ENCODE measurements around the gene CAMK1D. TPM values are rescaled to one million over a fixed set of nuclear protein-coding genes. Genes with fewer than 3 reads are reported as not detected.

Gene CAMK1D
- total and polyA plus RNA-seq, 2 of the 8 experiments (the other 6 are each of a cell fraction or from before 2014, with no cell fraction given) = 3.5 to 10.6 TPM

DNA sequence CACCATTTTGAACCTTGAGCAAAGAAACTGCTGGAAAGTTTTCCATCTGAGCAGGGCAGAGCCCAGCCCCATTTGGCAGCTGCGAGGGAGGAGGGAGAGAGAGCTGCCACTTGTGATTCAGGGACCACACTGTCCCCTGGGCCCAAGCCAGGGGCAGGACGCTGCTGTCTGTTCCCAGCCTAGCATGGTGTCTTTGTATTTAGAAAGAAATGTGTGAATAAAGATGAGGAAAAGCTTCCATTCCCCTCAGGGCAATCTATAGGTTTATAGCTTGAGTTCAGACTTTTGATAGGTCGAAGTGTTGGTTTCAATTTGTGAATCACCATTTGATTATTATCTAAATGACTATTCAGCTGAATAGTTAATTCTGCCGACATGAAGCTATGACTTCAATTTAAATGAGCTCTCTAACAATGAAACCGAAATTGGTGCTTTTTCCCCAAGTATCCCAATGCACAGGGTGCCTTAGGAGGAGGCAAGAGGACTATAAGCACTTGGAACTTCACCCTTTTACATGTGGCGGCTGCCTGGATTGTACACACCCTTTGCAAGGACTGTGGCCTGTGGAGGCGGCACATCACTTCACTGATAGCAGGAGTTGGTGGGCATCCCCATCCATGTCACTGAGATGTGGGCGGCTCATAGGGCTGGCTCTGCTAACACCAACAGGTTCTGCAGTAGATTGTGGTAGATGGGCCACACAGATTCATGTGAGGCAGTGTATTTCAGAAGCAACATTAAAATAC lies 428.7 kb downstream of the CAMK1D start:
- Histone ChIP-seq H3K4ac (replicated peaks; ENCODE audit: insufficient read length, low read depth, low read length) (no peak overlapping the region), H3K9me3 (ENCODE audit: insufficient read depth in 2 of 2, low read depth in 1 of 2, low read length in 1 of 2) (no peaks in the 10 kb centered on the region), H2BK12ac (ENCODE audit: low read depth, low read length) (no peak overlapping the region), H3K27ac (ENCODE audit: low read depth, low read length) (no peak overlapping the region; the same call in 1 of the 2 replicates), H2AK5ac (ENCODE audit: low read depth, low read length) (no peak overlapping the region), H4K5ac (ENCODE audit: insufficient read length, low read depth, low read length) (no peak overlapping the region), H3K36me3 (ENCODE audit: control insufficient read depth in 2 of 4, insufficient read depth in 4 of 4, low read length in 3 of 4) (no peaks in the 10 kb centered on the region), H3K56ac (replicated peaks; ENCODE audit: insufficient read length, low read depth, low read length) (no peak overlapping the region), H3K4me1 (replicated peaks in 1 of 4; ENCODE audit: control insufficient read depth in 3 of 4, insufficient read depth in 4 of 4, low read length in 3 of 4) (peaks cover 0 to 7% (median 3%) of the 10 kb centered on the region in 4 experiments; a peak in 5 of 7 replicates), H4K20me1 (replicated peaks in 1 of 2; ENCODE audit: control insufficient read depth in 1 of 2, insufficient read depth in 2 of 2, low read length in 2 of 2) (no peaks in the 10 kb centered on the region), H3K18ac (ENCODE audit: extremely low read depth, low read length) (no peak overlapping the region), H3K23ac (ENCODE audit: insufficient read length) (no peak overlapping the region), H3K4me3 (ENCODE audit: extremely low read depth in 1 of 4, insufficient read depth in 2 of 4, low read depth in 3 of 4, low read length in 4 of 4) (no peak overlapping the region), H3K9ac (replicated peaks in 1 of 4; ENCODE audit: extremely low read depth in 1 of 4, low read depth in 3 of 4, low read length in 3 of 4) (no peak overlapping the region), H3K4me2 (ENCODE audit: insufficient read depth in 1 of 2, low read depth in 2 of 2, low read length in 2 of 2) (no peak overlapping the region), H3K23me2 (ENCODE audit: low read depth, low read length) (no peaks in the 10 kb centered on the region; the same call in 1 of the 2 replicates), H3K79me1 (ENCODE audit: low read depth, low read length) (no peaks in the 10 kb centered on the region), H3K27me3 (replicated peaks in 1 of 4; ENCODE audit: control insufficient read depth in 3 of 4, extremely low read depth in 1 of 4, insufficient read depth in 3 of 4, low read length in 3 of 4) (no peaks in the 10 kb centered on the region), H2BK120ac (replicated peaks; ENCODE audit: low read depth, low read length) (no peak overlapping the region), H2BK15ac (ENCODE audit: low read length) (no peak overlapping the region), H4K8ac (ENCODE audit: extremely low read depth, insufficient read depth, low read length) (no peak overlapping the region), H2BK20ac (ENCODE audit: low read length) (no peak overlapping the region), H3K14ac (ENCODE audit: insufficient read length) (no peak overlapping the region), H2AFZ (ENCODE audit: low read length) (no peak overlapping the region), H2BK5ac (ENCODE audit: low read depth, low read length) (no peak overlapping the region), H3K79me2 (ENCODE audit: control insufficient read depth in 1 of 2, insufficient read depth in 2 of 2, low read length in 2 of 2) (no peaks in the 10 kb centered on the region), H4K91ac (replicated peaks; ENCODE audit: insufficient read length, low read length) (no peak overlapping the region)
- WGBS, 2 experiments (ENCODE audit: extremely low coverage in 1 of 2, insufficient coverage in 1 of 2, insufficient read length in 1 of 2, insufficient replicate concordance in 2 of 2, low coverage in 1 of 2, low lambda C conversion rate in 2 of 2, missing lambda C conversion rate in 1 of 2) = 89% methylated on average over 8 of the region's 8 CpGs; no CpG with 5 or more reads in 1 of the 2 experiments
- ChIA-PET POLR2A (ENCODE audit: partially characterized antibody) (no interaction called here), CTCF (ENCODE audit: partially characterized antibody) (interaction anchor here (0.9 kb wide), 1 partner anchor 124 kb away, joined by 4 read pairs; no protein-coding TSS in a partner anchor)
- no peak for FAIRE-seq
- no peak for DNase-seq (ENCODE audit: low read depth in 1 of 2, low spot score in 2 of 2)
- TF ChIP-seq SIN3A (conservative IDR thresholded peaks at IDR 0.05 in 1 of 2, IDR thresholded peaks at IDR 0.05 in 1 of 2; ENCODE audit: low read depth in 1 of 2, low read length in 2 of 2) (no peak), ZNF274 (IDR thresholded peaks at IDR 0.05; ENCODE audit: borderline replicate concordance, extremely low read depth, low read length) (no peak)

Data from H1 (cell line).